GM19240 (cell line): ENCODE data around the gene HTATSF1.

ENCODE experiments used
- DNase-seq: peaks from one replicate; pipeline ENCODE4 v3.0.0; 2011; ENCODE audit warnings: low spot score; ENCODE audit not compliant: insufficient read length

Gene HTATSF1, protein sequence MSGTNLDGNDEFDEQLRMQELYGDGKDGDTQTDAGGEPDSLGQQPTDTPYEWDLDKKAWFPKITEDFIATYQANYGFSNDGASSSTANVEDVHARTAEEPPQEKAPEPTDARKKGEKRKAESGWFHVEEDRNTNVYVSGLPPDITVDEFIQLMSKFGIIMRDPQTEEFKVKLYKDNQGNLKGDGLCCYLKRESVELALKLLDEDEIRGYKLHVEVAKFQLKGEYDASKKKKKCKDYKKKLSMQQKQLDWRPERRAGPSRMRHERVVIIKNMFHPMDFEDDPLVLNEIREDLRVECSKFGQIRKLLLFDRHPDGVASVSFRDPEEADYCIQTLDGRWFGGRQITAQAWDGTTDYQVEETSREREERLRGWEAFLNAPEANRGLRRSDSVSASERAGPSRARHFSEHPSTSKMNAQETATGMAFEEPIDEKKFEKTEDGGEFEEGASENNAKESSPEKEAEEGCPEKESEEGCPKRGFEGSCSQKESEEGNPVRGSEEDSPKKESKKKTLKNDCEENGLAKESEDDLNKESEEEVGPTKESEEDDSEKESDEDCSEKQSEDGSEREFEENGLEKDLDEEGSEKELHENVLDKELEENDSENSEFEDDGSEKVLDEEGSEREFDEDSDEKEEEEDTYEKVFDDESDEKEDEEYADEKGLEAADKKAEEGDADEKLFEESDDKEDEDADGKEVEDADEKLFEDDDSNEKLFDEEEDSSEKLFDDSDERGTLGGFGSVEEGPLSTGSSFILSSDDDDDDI

DNA sequence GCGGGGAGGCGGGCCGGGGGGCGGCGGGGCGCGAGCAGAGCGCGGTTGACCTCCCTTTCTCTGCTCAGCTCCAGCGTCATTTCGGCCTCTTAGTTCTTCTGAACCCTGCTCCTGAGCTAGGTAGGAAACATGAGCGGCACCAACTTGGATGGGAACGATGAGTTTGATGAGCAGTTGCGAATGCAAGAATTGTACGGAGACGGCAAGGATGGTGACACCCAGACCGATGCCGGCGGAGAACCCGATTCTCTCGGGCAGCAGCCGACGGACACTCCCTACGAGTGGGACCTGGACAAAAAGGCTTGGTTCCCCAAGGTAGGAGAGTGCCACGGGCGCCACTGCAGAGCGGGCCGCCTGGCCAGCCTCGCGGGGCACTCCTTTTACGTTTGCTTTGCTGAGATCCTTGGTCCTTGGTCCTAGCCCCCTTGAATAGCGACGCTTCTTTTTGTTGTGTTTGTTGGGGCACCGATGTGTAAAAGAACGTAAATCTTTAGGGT lies at the start of gene HTATSF1:
Gene HTATSF1, plus strand, starts transcription at position 37 of the 497 bp plus-strand sequence. Its CDS starts 93 bp downstream, at position 130.
- no peak for DNase-seq

- DNase-seq, result no peak
These were observed 49.4 kb upstream of the HTATSF1 start for GRCh38 chrX:136447968-136448367.

- no peak for DNase-seq
These were observed 47.2 kb upstream of the HTATSF1 start for GRCh38 chrX:136450050-136450830.

DNA sequence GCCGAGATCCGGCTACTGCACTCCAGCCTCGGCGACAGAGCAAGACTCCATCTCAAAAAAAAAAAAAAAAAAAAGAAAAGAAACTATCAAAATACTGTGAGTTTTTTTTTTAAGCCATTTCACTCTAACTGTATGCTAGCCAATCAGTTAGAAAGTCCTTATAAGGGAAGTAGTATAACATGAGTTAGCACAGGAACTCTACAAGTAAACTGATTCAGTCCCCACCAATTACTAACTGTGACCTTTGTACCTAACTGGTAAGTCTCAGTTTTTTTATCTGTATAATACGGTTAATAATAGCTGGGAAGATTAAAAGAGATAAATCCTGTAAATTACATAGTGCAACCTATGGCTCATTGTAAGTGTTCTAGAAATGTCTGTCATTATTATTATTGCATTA lies 44.8 kb upstream of the HTATSF1 start:
- no peak for DNase-seq

- no peak for DNase-seq
These were observed 44.3 kb upstream of the HTATSF1 start for GRCh38 chrX:136453114-136453513.

- no peak for DNase-seq
These were observed 43.6 kb upstream of the HTATSF1 start for GRCh38 chrX:136453771-136454170.

DNA sequence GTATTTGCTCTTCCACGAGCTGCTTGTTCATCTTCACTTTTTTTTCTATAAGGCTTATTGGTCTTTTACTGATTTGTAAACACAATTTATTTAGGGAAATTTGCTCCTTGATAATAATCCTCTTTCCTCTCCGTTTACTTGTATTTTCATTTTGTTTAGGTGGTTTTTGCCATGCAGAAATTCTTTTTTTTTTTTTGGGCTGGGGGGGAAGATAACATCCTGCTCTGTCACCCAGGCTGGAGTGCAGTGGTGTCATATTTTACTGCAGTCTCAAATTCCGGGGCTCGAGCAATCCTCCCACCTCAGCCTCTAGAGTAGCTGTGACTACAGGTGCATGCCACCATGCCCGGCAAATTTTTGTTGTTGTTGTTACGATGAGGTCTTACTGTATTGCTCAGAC lies 41.3 kb upstream of the HTATSF1 start:
- no peak for DNase-seq

GRCh38 chrX:136457303-136457917 lies 40.0 kb upstream of the HTATSF1 start:
- no peak for DNase-seq

GRCh38 chrX:136464589-136464988 lies 32.8 kb upstream of the HTATSF1 start:
- no peak for DNase-seq

GRCh38 chrX:136467303-136467702 lies 30.1 kb upstream of the HTATSF1 start:
- DNase-seq, result no peak

DNA sequence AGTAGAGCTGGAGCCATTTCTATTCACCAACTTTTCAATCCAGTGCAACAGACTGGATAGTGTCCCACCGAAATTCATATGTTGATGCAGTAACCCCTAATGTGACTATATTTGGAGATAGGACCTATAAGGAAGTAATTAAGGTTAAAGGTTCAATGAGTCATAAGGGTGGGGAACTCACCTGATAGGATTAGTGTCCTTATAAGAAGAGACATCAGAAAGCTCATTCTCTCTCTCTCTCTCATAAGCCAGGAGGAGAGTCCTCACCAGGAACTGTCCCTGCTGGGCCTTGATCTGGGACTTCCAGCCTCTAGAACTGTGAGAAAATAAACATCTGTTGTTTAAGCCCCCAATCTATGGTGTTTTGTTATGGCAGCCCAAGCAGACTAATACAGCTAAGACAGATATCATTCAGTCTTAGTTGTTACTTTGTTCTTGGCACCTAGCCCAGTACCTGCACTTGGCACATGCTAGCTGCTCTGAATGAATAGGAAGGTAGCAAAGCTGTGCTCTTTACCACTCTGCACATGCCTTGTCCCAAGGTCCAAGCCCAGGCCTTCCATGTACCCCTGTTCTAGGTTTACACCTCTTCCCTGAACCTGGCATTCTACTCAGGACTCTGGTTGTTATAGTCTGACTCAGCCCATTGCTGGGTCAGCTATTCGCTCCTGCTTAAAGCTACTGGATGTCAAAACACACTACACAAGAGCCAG lies 28.8 kb upstream of the HTATSF1 start:
- DNase-seq, result no peak

DNA sequence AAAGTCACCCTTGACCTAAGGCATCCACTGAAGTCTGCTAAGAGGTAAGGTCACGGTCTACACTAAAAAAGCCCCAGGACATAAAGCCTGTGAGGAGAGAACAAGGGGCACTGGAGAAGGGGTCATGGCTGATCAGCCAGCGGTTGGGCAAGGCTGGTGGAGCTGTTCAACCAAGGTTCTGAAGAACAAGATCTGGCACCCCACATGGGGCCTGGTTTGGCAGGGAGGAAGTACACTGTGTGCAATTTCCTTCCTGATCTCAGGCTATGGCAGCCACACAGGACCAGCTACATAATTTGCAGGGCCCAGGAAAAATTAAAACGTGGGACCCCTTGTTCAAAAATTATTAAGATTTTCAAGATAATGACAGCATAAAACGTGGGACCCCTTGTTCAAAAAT lies 23.7 kb upstream of the HTATSF1 start:
- DNase-seq, result no peak

GRCh38 chrX:136475236-136475635 lies 22.2 kb upstream of the HTATSF1 start:
- no peak for DNase-seq

DNA sequence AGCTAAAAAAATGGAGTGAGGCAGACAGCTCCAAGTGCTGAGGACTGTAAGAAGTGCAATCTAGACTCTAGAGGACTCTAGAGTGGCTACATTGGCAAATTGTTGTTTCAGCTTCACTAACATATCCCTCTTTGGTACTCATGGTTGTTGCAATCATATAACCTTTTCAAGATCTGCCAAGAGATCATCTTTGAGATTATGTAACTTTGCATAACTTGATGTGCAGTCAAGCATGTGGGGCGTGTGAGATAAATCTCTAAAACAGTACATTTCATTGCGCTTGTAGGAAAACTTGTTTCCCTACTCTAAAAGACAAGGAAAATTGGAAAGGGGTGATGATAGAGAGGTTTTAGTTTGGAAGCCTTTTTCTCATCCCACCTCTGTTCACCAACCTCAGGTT lies 20.9 kb upstream of the HTATSF1 start:
- no peak for DNase-seq

DNA sequence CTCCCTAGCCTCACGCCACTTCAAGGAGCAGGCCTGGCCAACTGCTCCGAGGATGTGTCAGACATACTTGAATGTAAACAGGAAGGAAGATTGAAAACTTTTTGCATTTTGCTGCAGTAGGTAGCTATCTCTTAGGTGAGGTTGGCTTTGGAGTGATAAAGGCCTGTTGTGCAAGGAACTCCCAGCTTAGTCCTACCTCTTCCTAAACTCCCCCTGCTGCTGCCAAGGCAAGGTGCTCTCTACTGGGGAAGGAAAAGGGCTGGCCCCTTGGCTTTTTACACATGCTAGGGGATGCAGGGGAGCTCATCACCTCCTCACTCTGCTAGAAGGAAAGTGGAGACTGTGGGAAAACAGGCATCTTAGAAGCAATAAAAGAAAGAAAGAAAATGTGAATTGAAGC lies 20.4 kb upstream of the HTATSF1 start:
- DNase-seq, result no peak

DNA sequence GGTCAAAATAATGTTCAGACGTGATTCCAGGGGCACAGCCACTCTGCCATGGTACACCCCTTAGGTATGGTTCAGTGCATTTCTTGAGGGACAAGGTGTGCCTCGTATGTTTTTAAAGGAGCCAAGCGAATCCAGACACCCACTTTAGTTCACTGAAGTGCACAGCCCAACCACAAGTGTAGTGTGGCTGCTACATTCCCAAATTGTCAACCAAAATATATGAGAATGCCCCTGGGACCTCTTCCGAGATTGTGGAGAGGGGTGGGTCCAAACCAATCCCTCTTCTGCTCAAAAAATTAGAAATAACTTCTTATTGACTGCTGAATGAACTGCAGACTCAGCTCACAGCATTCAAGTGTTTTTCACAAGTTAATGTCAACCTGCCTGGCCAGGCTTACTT lies 17.0 kb upstream of the HTATSF1 start:
- no peak for DNase-seq

- no peak for DNase-seq
These were observed 9.7 kb upstream of the HTATSF1 start, which contains the start of gene BRS3 for GRCh38 chrX:136487647-136488046. Gene BRS3 (plus strand): TSS chrX:136487947. CDS start chrX:136488115, 168 bp downstream.

- no peak for DNase-seq
These were observed 8.7 kb upstream of the HTATSF1 start for GRCh38 chrX:136488706-136489105.

- DNase-seq, result no peak
These were observed 5.6 kb upstream of the HTATSF1 start for GRCh38 chrX:136491832-136492231.

DNA sequence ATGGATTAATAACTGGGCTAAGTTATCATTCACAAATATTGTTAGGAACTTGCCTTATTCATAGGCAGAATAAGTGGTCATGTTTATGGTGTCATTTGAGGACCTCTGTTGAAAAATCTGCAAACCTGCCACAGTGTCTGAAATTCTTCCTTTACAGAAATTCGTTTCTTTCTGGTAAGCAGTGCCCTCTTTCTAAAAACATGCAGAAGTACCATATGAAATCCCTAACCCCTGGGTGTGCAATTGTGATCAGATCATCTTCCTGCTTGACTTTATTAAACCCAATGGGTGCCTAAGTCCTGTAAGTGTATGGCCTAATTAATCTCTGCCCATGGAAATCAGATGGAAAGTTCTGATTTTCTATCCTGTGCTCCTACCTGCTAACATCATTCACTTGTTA lies 4.4 kb upstream of the HTATSF1 start:
- no peak for DNase-seq

GRCh38 chrX:136495043-136495442 lies 2.3 kb upstream of the HTATSF1 start:
- DNase-seq, result no peak
